ENCODE measurements around the gene FGFBP2.

FGFBP2 gene

GRCh38 chr4:15914736-15915135, 48.2 kb downstream of the FGFBP2 start:
- DNase-seq = no peak
- Mint-ChIP-seq H3K36me3 (ENCODE audit: low read depth) (no peaks in the 10 kb centered on the region), H3K4me3 (no peak overlapping the region), H3K27me3 (ENCODE audit: low read depth, poor library complexity) (peaks cover 16% of the 10 kb centered on the region), H3K4me1 (peaks cover 6% of the 10 kb centered on the region), H3K27ac (no peak overlapping the region), H3K9me3 (peaks cover 13% of the 10 kb centered on the region)
- TF ChIP-seq, protein P1, sequence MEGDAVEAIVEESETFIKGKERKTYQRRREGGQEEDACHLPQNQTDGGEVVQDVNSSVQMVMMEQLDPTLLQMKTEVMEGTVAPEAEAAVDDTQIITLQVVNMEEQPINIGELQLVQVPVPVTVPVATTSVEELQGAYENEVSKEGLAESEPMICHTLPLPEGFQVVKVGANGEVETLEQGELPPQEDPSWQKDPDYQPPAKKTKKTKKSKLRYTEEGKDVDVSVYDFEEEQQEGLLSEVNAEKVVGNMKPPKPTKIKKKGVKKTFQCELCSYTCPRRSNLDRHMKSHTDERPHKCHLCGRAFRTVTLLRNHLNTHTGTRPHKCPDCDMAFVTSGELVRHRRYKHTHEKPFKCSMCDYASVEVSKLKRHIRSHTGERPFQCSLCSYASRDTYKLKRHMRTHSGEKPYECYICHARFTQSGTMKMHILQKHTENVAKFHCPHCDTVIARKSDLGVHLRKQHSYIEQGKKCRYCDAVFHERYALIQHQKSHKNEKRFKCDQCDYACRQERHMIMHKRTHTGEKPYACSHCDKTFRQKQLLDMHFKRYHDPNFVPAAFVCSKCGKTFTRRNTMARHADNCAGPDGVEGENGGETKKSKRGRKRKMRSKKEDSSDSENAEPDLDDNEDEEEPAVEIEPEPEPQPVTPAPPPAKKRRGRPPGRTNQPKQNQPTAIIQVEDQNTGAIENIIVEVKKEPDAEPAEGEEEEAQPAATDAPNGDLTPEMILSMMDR (IDR thresholded peaks at IDR 0.05) = no peak

GRCh38 chr4:15914291-15914690, 48.7 kb downstream of the FGFBP2 start:
- TF ChIP-seq, protein P1 (IDR thresholded peaks at IDR 0.05) = no peak
- Mint-ChIP-seq H3K4me3 (no peak overlapping the region), H3K27me3 (ENCODE audit: low read depth, poor library complexity) (peaks cover 12% of the 10 kb centered on the region), H3K27ac (no peak overlapping the region), H3K9me3 (peaks cover 13% of the 10 kb centered on the region), H3K4me1 (peaks cover 6% of the 10 kb centered on the region), H3K36me3 (ENCODE audit: low read depth) (no peaks in the 10 kb centered on the region)
- DNase-seq = no peak

GRCh38 chr4:15913631-15913970, 49.4 kb downstream of the FGFBP2 start:
- Mint-ChIP-seq H3K27ac (no peak overlapping the region), H3K4me3 (no peak overlapping the region), H3K27me3 (ENCODE audit: low read depth, poor library complexity) (peaks cover 9% of the 10 kb centered on the region), H3K9me3 (peaks cover 13% of the 10 kb centered on the region), H3K36me3 (ENCODE audit: low read depth) (no peaks in the 10 kb centered on the region), H3K4me1 (peaks cover 6% of the 10 kb centered on the region)
- TF ChIP-seq, protein P1 (IDR thresholded peaks at IDR 0.05) = no peak
- no peak for DNase-seq

DNA sequence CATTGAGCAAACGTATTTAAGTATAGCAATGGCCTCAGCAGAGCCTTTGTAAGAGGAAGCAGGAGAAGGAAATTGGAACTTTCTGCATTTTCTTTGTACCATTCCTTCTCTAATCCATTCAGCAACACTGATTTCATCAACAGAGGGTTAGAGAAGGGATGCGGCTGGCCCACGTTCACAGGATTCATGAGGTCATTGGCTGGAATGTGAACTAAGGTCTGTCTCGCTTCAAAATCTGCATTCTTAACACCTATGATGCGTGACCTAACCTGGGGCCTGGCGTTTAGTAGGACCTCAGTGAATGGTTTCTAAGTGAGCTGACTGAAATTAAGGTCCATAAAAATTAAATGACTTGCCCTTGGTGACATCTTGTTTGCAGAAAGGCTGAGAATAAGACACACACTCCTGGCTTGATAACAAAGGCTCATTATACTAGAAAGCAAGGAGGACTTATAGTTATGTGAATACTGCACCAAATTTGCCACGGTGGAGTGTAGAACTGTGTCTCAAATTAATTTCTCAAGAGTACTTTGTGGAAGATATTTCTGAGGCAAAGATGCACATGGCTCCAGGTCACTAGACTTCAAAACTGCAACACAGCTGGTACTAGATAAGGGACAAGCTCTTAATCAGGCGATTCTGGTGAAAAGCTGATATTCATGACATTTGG, 49.9 kb downstream of the FGFBP2 start:
- TF ChIP-seq, protein P1 (IDR thresholded peaks at IDR 0.05) = no peak
- H3K27me3 Mint-ChIP-seq (ENCODE audit: low read depth, poor library complexity) = peaks cover 14% of the 10 kb centered on the region
- DNase-seq = no peak
- H3K36me3 Mint-ChIP-seq (ENCODE audit: low read depth) = no peaks in the 10 kb centered on the region
- peaks cover 6% of the 10 kb centered on the region for H3K4me1 Mint-ChIP-seq
- H3K9me3 Mint-ChIP-seq = peaks cover 13% of the 10 kb centered on the region
- H3K4me3 Mint-ChIP-seq = no peak overlapping the region
- H3K27ac Mint-ChIP-seq = no peak overlapping the region

DNA sequence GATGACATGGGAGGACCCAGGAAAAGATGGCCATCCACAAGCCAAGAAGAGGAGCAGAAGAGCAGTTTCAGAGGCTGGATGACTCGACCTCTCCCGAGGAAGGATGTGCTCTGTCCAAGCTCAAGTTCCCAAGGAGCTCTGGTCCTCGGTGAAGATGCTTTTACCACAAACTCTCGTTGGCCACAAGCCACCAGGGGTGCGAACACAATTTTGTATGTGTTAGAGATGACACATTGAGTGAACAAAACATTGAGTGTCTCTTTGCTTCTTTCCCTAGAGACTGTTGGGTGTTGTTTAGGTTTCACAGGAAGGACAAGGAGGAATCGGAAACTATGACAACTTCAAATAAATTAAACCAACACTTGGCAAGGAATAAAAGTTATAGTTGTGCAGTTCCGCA, 50.7 kb downstream of the FGFBP2 start:
- no peak overlapping the region for H3K4me3 Mint-ChIP-seq
- no peak overlapping the region for H3K27ac Mint-ChIP-seq
- peaks cover 6% of the 10 kb centered on the region for H3K4me1 Mint-ChIP-seq
- no peak for DNase-seq
- no peaks in the 10 kb centered on the region for H3K36me3 Mint-ChIP-seq (ENCODE audit: low read depth)
- peaks cover 16% of the 10 kb centered on the region for H3K27me3 Mint-ChIP-seq (ENCODE audit: low read depth, poor library complexity)
- peaks cover 13% of the 10 kb centered on the region for H3K9me3 Mint-ChIP-seq
- TF ChIP-seq, protein P1 (IDR thresholded peaks at IDR 0.05) = no peak

Data from nephron progenitor cell (in vitro differentiated cells).